ENCODE measurements around the gene RASD1.

GRCh38 chr17:17497065-17497844 is 1.1 kb upstream of the RASD1 start:
- TF ChIP-seq TFCP2L1 (CRISPR knock-in tag; IDR thresholded peaks at IDR 0.05), result no peak
- TF ChIP-seq MYC (IDR thresholded peaks at IDR 0.05; ENCODE audit: borderline replicate concordance, low read length), result no peak
- TF ChIP-seq POLR2A (IDR thresholded peaks at IDR 0.05; ENCODE audit: low read length), result no peak

Measured in A549 (cell line).